CD4-positive, alpha-beta memory T cell (primary cell): ENCODE measurements around the gene ADCK2. TPM values are rescaled to one million over a fixed set of nuclear protein-coding genes. Genes with fewer than 3 reads are reported as not detected.
"Not testable (repeated sequence)": the region's sequence is repeated elsewhere in the genome, so short reads cannot be mapped to it uniquely, and the experiment has no call there.

Experiments used
- CTCF ChIA-PET: fragments of 350-600 bp; sonication (Branson Sonifier 250); formaldehyde crosslinking; loops from one replicate; lab custom pipeline; 2021; ENCODE audit warnings: inconsistent platforms; ENCODE audit not compliant: partially characterized antibody; lab: Charles Lee
- POLR2A ChIA-PET: fragments of 350-600 bp; sonication (Branson Sonifier 250); formaldehyde crosslinking; loops from one replicate; lab custom pipeline; 2021; ENCODE audit not compliant: partially characterized antibody; lab: Charles Lee
- DNase-seq, 5 donors: peaks; one replicate each; pipeline versions ENCODE4 v3.0.0 to v3.0.0-alpha.2; 2020 to 2022; ENCODE audit warnings: mixed read lengths in 1 of 5
- H3K27ac ChIP-seq: one replicate; pipeline ENCODE4 v1.7.0; 2013; ENCODE audit warnings: low read depth, low read length
- H3K27me3 ChIP-seq: 2 replicates; pipeline ENCODE4 v1.7.0; 2013; ENCODE audit warnings: mild to moderate bottlenecking, low read length, moderate library complexity; ENCODE audit not compliant: insufficient read depth
- H3K36me3 ChIP-seq: 2 replicates; pipeline ENCODE4 v1.7.0; 2013; ENCODE audit warnings: mild to moderate bottlenecking, low read length, moderate library complexity; ENCODE audit not compliant: insufficient read depth
- H3K4me1 ChIP-seq: 2 replicates; pipeline ENCODE4 v1.7.0; 2013; ENCODE audit warnings: mild to moderate bottlenecking, low read length, moderate library complexity; ENCODE audit not compliant: insufficient read depth
- H3K4me3 ChIP-seq, 2 donors: one replicate each; pipeline ENCODE4 v1.7.0; 2013; ENCODE audit warnings: low read length in 2 of 2, mild to moderate bottlenecking in 1 of 2
- H3K9me3 ChIP-seq, 2 donors: one replicate each; pipeline ENCODE4 v1.7.0; 2013; ENCODE audit warnings: low read length in 2 of 2, control low read depth in 1 of 2; ENCODE audit not compliant: control insufficient read depth in 1 of 2
- H3K27ac Mint-ChIP-seq, 7 donors: one replicate each; pipeline ENCODE4 v1.8.0; 2020 to 2021; ENCODE audit warnings: mixed read lengths in 7 of 7, mild to moderate bottlenecking in 6 of 7, inconsistent platforms in 3 of 7, moderate library complexity in 3 of 7
- H3K27me3 Mint-ChIP-seq, 2 donors: one replicate each; pipeline ENCODE4 v1.8.0; 2020 to 2021; ENCODE audit warnings: mixed read lengths in 2 of 2
- H3K36me3 Mint-ChIP-seq, 2 donors: one replicate each; pipeline ENCODE4 v1.8.0; 2020 to 2021; ENCODE audit warnings: mixed read lengths in 2 of 2, inconsistent platforms in 1 of 2, mild to moderate bottlenecking in 1 of 2
- H3K4me1 Mint-ChIP-seq, 4 donors: one replicate each; pipeline ENCODE4 v1.8.0; 2020 to 2021; ENCODE audit warnings: mixed read lengths in 4 of 4, mild to moderate bottlenecking in 1 of 4
- H3K4me3 Mint-ChIP-seq, 8 donors: one replicate each; pipeline ENCODE4 v1.8.0; 2020 to 2021; ENCODE audit warnings: mixed read lengths in 8 of 8, mild to moderate bottlenecking in 7 of 8, moderate library complexity in 6 of 8, inconsistent platforms in 3 of 8
- H3K9me3 Mint-ChIP-seq, 8 donors: one replicate each; pipeline ENCODE4 v1.8.0; 2020 to 2021; ENCODE audit warnings: mixed read lengths in 8 of 8, mild to moderate bottlenecking in 5 of 8, inconsistent platforms in 3 of 8, moderate library complexity in 1 of 8
- intact Hi-C: fragments of 100-400 bp; cut with micrococcal nuclease; formaldehyde crosslinking; loops from one replicate; pipeline ENCODE4 v1.15.1; 2023
- polyA plus RNA-seq, 2 donors: library from polyadenylated mRNA; unstranded; fragments of 300-500 nt; fragmentation: Illumina TruSeq; gene quantifications; one replicate each; pipeline ENCODE4 v1.2.3, GENCODE V29; 2021
- total RNA-seq, 2 experiments: library from RNA; stranded (reverse); gene quantifications; one replicate each; pipeline ENCODE4 v1.2.3, GENCODE V29; 2021

ADCK2 gene
- total and polyA plus RNA-seq, 4 experiments from 2014 or later: 18.6 to 36.0 (median 22.1) TPM

DNA sequence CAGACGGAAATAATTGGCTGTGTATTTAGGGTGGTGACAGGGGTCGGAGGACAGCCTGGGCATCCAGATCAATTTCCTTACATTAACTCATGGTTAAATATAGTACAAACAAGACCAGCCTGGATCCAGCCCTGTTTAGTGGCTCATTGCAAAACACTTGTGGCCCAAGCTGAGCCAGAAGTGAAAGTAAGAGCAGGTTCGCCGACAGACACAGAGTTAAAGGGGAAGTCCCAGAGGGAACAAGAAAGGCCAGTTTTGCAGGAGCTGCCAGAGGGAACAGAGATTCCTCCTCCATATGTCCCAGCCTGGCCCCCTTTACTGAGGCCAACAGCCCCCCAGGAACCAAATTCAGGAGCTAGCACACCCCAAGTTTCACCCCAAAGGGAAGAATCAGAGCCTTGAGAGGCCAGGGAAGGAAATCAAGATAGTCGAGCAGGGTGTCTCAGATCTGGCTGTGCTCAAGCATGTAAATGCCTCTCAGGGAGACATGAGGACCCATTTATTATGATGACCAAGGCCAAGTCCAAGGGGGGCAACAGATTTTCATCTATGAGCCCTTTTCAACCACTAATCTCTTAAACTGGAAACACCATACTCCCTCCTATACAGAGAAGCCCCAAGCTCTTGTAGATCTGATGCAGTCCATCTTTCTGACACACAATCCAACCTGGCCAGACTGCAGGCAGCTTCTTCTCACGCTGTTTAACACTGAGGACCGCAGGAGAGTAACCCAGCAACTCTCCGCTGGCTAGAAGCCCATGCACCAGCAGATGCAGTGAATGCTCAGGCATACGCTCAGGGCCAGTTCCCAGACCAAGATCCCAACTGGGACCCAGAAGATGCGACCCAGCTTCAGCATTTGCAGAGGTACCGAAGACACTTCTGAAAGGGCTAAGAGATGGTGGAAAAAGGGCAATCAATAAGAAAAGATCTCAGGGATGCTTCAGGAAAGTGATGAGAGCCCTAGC, 15.9 kb upstream of the ADCK2 start:
- Histone ChIP-seq H3K9me3 (no peaks in the 10 kb centered on the region), H3K36me3 (no peaks in the 10 kb centered on the region), H3K27ac (no peak overlapping the region), H3K4me3 (peak overlapping the region in 1 of 2 donors; percentile 46), H3K27me3 (no peaks in the 10 kb centered on the region), H3K4me1 (peaks cover 17% of the 10 kb centered on the region)
- DNase-seq: peak in 2 of 5 donors; percentile 28 to 31
- H3K36me3 Mint-ChIP-seq: no peaks in the 10 kb centered on the region
- peak overlapping the region; percentile 84 to 94 (median 90) for H3K4me3 Mint-ChIP-seq
- H3K9me3 Mint-ChIP-seq: no peaks in the 10 kb centered on the region
- ChIA-PET CTCF (interaction anchor here (1.2 to 2.5 kb wide), 3 partner anchors 12 to 180 kb away, joined by 3 to 15 read pairs (median 3); no protein-coding TSS in a partner anchor), POLR2A (interaction anchor here (0.7 to 2.7 kb wide), 2 partner anchors 12 to 16 kb away, joined by 4 to 11 read pairs; partner anchors contain the start of gene ADCK2)
- H3K4me1 Mint-ChIP-seq: peaks cover 18 to 24% (median 20%) of the 10 kb centered on the region in 4 donors
- peaks cover 0 to 9% of the 10 kb centered on the region in 2 donors for H3K27me3 Mint-ChIP-seq
- intact Hi-C loops: no loop called here
- peak overlapping the region; percentile 65 to 94 (median 91) for H3K27ac Mint-ChIP-seq

DNA sequence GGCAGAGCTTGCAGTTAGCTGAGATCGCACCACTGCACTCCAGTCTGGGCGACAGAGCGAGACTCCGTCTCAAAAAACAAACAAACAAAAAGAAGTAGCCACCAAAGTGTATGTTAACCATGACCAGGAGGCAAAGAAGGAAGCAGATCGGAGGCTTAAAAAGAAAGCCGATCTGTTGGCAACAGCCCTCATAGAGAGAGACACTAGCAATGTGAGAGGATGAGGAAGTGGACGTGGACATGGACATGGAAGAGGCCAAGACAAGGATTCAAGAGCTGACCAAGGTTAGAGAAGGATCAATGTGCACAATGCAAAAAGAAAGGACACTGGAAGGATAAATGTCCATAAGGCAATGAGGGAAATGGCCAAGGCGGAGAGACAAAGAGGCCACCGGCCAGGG, 14.9 kb upstream of the ADCK2 start:
- no peak overlapping the region for H3K27ac ChIP-seq
- ChIA-PET CTCF (no interaction called here), POLR2A (interaction anchor here (2.7 kb wide), 1 partner anchor 15 kb away, joined by 11 read pairs; the partner anchor contains the start of gene ADCK2)
- H3K9me3 Mint-ChIP-seq: no peaks in the 10 kb centered on the region
- H3K9me3 ChIP-seq: no peaks in the 10 kb centered on the region
- no peaks in the 10 kb centered on the region for H3K36me3 Mint-ChIP-seq
- H3K4me1 Mint-ChIP-seq: peaks cover 18 to 24% (median 20%) of the 10 kb centered on the region in 4 donors
- DNase-seq: no peak
- no peaks in the 10 kb centered on the region for H3K27me3 ChIP-seq
- H3K27me3 Mint-ChIP-seq: peaks cover 0 to 9% of the 10 kb centered on the region in 2 donors
- H3K36me3 ChIP-seq: no peaks in the 10 kb centered on the region
- H3K4me3 Mint-ChIP-seq: no peak overlapping the region
- intact Hi-C loops: no loop called here
- H3K4me3 ChIP-seq: no peak overlapping the region
- H3K27ac Mint-ChIP-seq: no peak overlapping the region
- H3K4me1 ChIP-seq: peaks cover 17% of the 10 kb centered on the region

DNA sequence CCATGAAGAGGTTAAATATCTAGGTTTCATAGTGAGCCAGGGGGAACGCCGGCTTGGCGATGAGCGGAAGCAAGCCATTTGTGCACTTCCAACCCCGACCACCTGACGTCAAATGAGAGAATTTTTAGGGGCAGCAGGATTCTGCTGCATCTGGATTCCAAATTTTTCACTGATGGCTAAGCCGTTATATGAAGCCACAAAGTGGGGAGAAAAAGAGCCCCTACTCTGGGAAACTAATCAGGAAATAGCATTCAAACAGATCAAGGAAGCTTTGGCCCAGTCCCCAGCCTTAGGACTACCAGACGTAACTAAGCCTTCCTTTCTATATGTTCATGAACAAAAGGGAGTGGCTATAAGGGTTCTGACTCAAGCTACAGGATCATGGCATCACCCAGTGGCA, 12.9 kb upstream of the ADCK2 start:
- DNase-seq: no peak
- Histone ChIP-seq H3K36me3 (no peaks in the 10 kb centered on the region), H3K27me3 (no peaks in the 10 kb centered on the region), H3K4me1 (peaks cover 14% of the 10 kb centered on the region), H3K27ac (no peak overlapping the region), H3K9me3 (no peaks in the 10 kb centered on the region), H3K4me3 (no peak overlapping the region)
- ChIA-PET CTCF (interaction anchor here (1.6 kb wide), 1 partner anchor 14 kb away, joined by 4 read pairs; no protein-coding TSS in a partner anchor), POLR2A (interaction anchor here (0.8 kb wide), 1 partner anchor 355 kb away, joined by 3 read pairs; the partner anchor contains the start of gene MRPS33)
- Mint-ChIP-seq H3K4me3 (no peak overlapping the region), H3K36me3 (no peaks in the 10 kb centered on the region), H3K4me1 (peaks cover 12 to 17% (median 15%) of the 10 kb centered on the region in 4 donors), H3K27ac (peak overlapping the region in 1 of 7 donors; percentile 15), H3K27me3 (peaks cover 0 to 9% of the 10 kb centered on the region in 2 donors), H3K9me3 (no peaks in the 10 kb centered on the region)
- intact Hi-C loops: no loop called here

DNA sequence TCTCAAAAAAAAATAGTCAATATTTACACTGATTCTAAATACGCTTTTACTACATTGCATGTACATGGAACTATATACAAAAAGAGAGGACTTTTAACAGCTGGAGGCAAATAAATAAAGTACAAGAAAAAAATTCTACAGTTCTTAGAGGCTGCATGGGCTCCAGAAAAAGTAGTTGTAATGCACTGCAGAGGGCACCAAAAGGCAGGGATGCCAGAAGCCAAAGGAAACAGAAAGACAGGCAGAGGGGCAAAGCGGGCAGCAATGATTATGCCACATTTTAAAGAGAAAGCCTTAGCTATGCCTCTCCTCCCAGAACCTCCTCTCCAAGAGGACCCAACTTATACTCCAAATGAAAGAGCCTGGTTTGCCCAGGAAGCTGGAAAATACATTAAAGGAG, 11.6 kb upstream of the ADCK2 start:
- intact Hi-C loops: no loop called here
- H3K4me3 ChIP-seq: no peak overlapping the region
- H3K4me1 ChIP-seq: peaks cover 12% of the 10 kb centered on the region
- Mint-ChIP-seq H3K4me1 (peaks cover 8 to 11% (median 10%) of the 10 kb centered on the region in 4 donors), H3K27ac (no peak overlapping the region), H3K27me3 (peaks cover 0 to 9% of the 10 kb centered on the region in 2 donors), H3K4me3 (no peak overlapping the region), H3K36me3 (no peaks in the 10 kb centered on the region), H3K9me3 (no peaks in the 10 kb centered on the region)
- no peaks in the 10 kb centered on the region for H3K9me3 ChIP-seq
- no peak for DNase-seq
- H3K27me3 ChIP-seq: no peaks in the 10 kb centered on the region
- H3K36me3 ChIP-seq: no peaks in the 10 kb centered on the region
- ChIA-PET CTCF (interaction anchor here (0.6 to 1.7 kb wide), 4 partner anchors 9 to 351 kb away, joined by 3 to 4 read pairs (median 4); no protein-coding TSS in a partner anchor), POLR2A (interaction anchor here (1.1 kb wide), 1 partner anchor 12 kb away, joined by 6 read pairs; the partner anchor contains the start of gene ADCK2)
- no peak overlapping the region for H3K27ac ChIP-seq

DNA sequence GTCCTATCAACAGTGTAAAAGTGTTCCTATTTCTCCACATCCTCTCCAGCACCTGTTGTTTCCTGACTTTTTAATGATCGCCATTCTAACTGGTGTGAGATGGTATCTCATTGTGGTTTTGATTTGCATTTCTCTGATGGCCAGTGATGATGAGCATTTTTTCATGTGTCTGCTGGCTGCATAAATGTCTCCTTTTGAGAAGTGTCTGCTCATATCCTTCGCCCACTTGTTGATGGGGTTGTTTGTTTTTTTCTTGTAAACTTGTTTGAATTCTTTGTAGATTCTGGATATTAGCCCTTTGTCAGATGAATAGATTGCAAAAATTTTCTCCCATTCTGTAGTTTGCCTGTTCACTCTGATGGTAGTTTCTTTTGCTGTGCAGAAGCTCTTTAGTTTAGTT, 9.8 kb upstream of the ADCK2 start:
- H3K4me1 Mint-ChIP-seq, H3K4me3 ChIP-seq, POLR2A ChIA-PET, H3K36me3 Mint-ChIP-seq, H3K9me3 Mint-ChIP-seq, H3K4me1 ChIP-seq, H3K27me3 Mint-ChIP-seq, intact Hi-C loops, H3K9me3 ChIP-seq, H3K27ac ChIP-seq, H3K27me3 ChIP-seq, H3K4me3 Mint-ChIP-seq, H3K27ac Mint-ChIP-seq, CTCF ChIA-PET, DNase-seq, H3K36me3 ChIP-seq: not testable (repeated sequence)

DNA sequence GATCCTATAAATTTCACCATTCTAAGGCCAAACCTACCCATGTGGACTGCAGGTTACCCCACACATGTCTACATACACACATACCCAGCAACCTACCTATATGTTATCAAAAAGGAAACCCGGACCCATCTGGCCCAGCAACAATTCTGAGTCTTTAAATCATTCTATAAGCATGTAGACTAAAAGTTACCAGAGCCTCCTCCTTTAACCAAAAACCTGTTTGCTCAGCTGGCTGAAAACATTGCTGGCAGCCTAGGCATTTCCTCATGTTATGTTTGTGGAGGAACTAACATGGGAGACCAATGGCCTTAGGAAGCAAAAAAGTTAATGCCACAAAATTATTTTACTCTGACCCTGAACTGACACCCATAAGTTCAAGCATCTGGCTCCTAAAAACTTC, 5.3 kb upstream of the ADCK2 start:
- Histone ChIP-seq H3K4me3 (no peak overlapping the region), H3K27me3 (no peaks in the 10 kb centered on the region), H3K9me3 (no peaks in the 10 kb centered on the region), H3K27ac (no peak overlapping the region), H3K36me3 (no peaks in the 10 kb centered on the region), H3K4me1 (peaks cover 5% of the 10 kb centered on the region)
- Mint-ChIP-seq H3K27me3 (no peaks in the 10 kb centered on the region), H3K4me1 (peaks cover 0 to 6% (median 3%) of the 10 kb centered on the region in 4 donors), H3K36me3 (no peaks in the 10 kb centered on the region), H3K9me3 (no peaks in the 10 kb centered on the region), H3K4me3 (no peak overlapping the region), H3K27ac (no peak overlapping the region)
- CTCF ChIA-PET: interaction anchor here (1.2 to 2.9 kb wide), 2 partner anchors 15 to 18 kb away, joined by 3 to 12 read pairs; no protein-coding TSS in a partner anchor
- intact Hi-C loops: no loop called here
- no peak for DNase-seq
- POLR2A ChIA-PET: no interaction called here

DNA sequence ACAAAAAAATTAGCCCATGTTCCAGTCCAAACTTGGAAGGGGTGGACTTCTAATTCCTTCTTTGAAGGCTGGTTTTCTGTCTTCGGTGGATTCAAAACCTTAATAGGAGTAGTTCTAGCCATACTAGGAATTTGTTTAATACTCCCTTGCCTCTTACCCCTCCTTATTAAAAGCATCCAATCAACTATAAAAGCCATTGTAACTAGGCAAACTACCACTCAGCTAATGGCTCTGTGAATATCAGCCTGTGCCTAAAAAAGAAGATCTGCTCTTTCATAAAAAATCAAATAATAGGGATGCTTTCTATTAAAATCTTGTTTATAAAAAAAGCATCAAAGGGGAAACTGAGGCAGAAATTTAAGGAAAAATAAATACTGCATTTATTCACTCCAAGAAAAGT, 4.1 kb upstream of the ADCK2 start:
- Mint-ChIP-seq H3K27ac (peak overlapping the region in 1 of 7 donors; percentile 3), H3K36me3 (no peaks in the 10 kb centered on the region), H3K9me3 (no peaks in the 10 kb centered on the region), H3K4me1 (peaks cover 0 to 8% (median 3%) of the 10 kb centered on the region in 4 donors), H3K27me3 (no peaks in the 10 kb centered on the region), H3K4me3 (no peak overlapping the region)
- CTCF ChIA-PET: interaction anchor here (2.9 kb wide), 1 partner anchor 16 kb away, joined by 12 read pairs; no protein-coding TSS in a partner anchor
- intact Hi-C loops: no loop called here
- no peaks in the 10 kb centered on the region for H3K9me3 ChIP-seq
- POLR2A ChIA-PET: no interaction called here
- no peak overlapping the region for H3K27ac ChIP-seq
- no peaks in the 10 kb centered on the region for H3K27me3 ChIP-seq
- no peak for DNase-seq
- H3K4me1 ChIP-seq: peaks cover 8% of the 10 kb centered on the region
- H3K36me3 ChIP-seq: no peaks in the 10 kb centered on the region
- no peak overlapping the region for H3K4me3 ChIP-seq
